Stimulated activated CD8-positive, alpha-beta memory T cell treated with anti-CD3 and anti-CD28 coated beads, Interleukin-7, amount 100 ng/mL, for 1 hour (primary cell): ENCODE results near the gene NANOS3.

Experiments used
- DNase-seq, 2 donors: peaks; one replicate each; pipeline ENCODE4 v3.0.0-alpha.2; 2020; ENCODE audit warnings: low read depth in 2 of 2

NANOS3 gene

GRCh38 chr19:13876834-13877233, at the start of gene NANOS3:
Gene NANOS3, plus strand, starts transcription at chr19:13877134. Its CDS starts 115 bp downstream, at chr19:13877249.
- DNase-seq: no peak

- DNase-seq: no peak
Measured at GRCh38 chr19:13827656-13828055, 49.3 kb upstream of the NANOS3 start.

- no peak for DNase-seq
Measured at GRCh38 chr19:13830114-13830740, 46.7 kb upstream of the NANOS3 start.

GRCh38 chr19:13830741-13831536, 46.0 kb upstream of the NANOS3 start:
- DNase-seq: no peak

GRCh38 chr19:13831537-13832467, 45.1 kb upstream of the NANOS3 start:
- DNase-seq: no peak

GRCh38 chr19:13833330-13834243, 43.3 kb upstream of the NANOS3 start:
- peak; percentile 75 to 83 for DNase-seq

- DNase-seq: no peak
Measured at GRCh38 chr19:13834244-13835069, 42.5 kb upstream of the NANOS3 start.

GRCh38 chr19:13835791-13836723, 40.9 kb upstream of the NANOS3 start:
- DNase-seq: no peak

- no peak for DNase-seq
Measured at GRCh38 chr19:13838435-13839129, 38.4 kb upstream of the NANOS3 start.

GRCh38 chr19:13839130-13839937, 37.6 kb upstream of the NANOS3 start:
- peak; percentile 67 to 79 for DNase-seq

GRCh38 chr19:13839938-13840304, 37.0 kb upstream of the NANOS3 start:
- no peak for DNase-seq

- DNase-seq: no peak
Measured at GRCh38 chr19:13840305-13841085, 36.4 kb upstream of the NANOS3 start.

- DNase-seq: no peak
Measured at GRCh38 chr19:13841086-13841961, 35.6 kb upstream of the NANOS3 start.

GRCh38 chr19:13841962-13842290, 35.0 kb upstream of the NANOS3 start:
- DNase-seq: no peak

- peak in 1 of 2 donors; percentile 55 for DNase-seq
Measured at GRCh38 chr19:13842291-13843103, 34.4 kb upstream of the NANOS3 start.
